Activated CD4-positive, alpha-beta memory T cell treated with anti-CD3 and anti-CD28 coated beads, Interleukin-2, amount 10 ng/mL, durations not matched to agents 7 days and 5 days (primary cell): ENCODE results near the gene METAP2. TPM values are rescaled to one million over a fixed set of nuclear protein-coding genes. Genes with fewer than 3 reads are reported as not detected.

Source experiments
- total RNA-seq, 2 experiments: library from RNA; stranded (reverse); gene quantifications; one replicate each; pipeline ENCODE4 v1.2.3, GENCODE V29; 2021

The METAP2 gene
- total RNA-seq, 2 experiments from 2014 or later, result 66.1 to 71.5 TPM

Other genes starting within 250 kb of the METAP2 start
- gene USP44, start 77.3 kb downstream of the METAP2 start, total RNA-seq, result 1 to 10 TPM in 1 of 2 experiments, under 1 TPM in 1; 0.88 to 1.5 TPM